NT2/D1 (cell line): Measurements from ENCODE around the gene CELF2.

Experiments used
- SUZ12 ChIP-seq: IDR thresholded peaks from 2 replicates; pipeline ENCODE4 v1.6.1; 2011; ENCODE audit not compliant: insufficient read length, insufficient read depth; ENCODE audit errors: extremely low read depth
- ZNF274 ChIP-seq: IDR thresholded peaks from 2 replicates; pipeline ENCODE4 v1.6.1; 2011; ENCODE audit warnings: mild to moderate bottlenecking, low read depth, low read length

GRCh38 chr10:11305825-11306593 lies 288.3 kb downstream of the CELF2 start:
- TF ChIP-seq ZNF274 (no peak), SUZ12 (no peak)
